Left kidney (tissue), 8 donors: Measurements from ENCODE around the gene PTPRF. TPM values are rescaled to one million over a fixed set of nuclear protein-coding genes. Genes with fewer than 3 reads are reported as not detected.
"Not testable (repeated sequence)": the region's sequence is repeated elsewhere in the genome, so short reads cannot be mapped to it uniquely, and the experiment has no call there.

ENCODE experiments used
- DNase-seq: peaks from one replicate; pipeline ENCODE4 v3.0.0-alpha.2; 2013
- long read RNA-seq, 8 donors: transcript quantifications; one replicate each; lab custom pipeline, GENCODE V29; 2026
- polyA plus RNA-seq: library from polyadenylated mRNA; unstranded; fragments of 120-200 nt; gene quantifications from one replicate; pipeline ENCODE4 v1.2.1, GENCODE V29; 2013; ENCODE audit not compliant: insufficient read length

Gene PTPRF
- 240 TPM for polyA plus RNA-seq
- long read RNA-seq, donor 1, full-length matches to known transcripts = 2 of 131 reads
- long read RNA-seq, donor 1, partial matches to known transcripts = 129 of 131 reads
- long read RNA-seq, donor 1, other reads (novel, unspliced or antisense) = 0 of 131 reads
- long read RNA-seq, donor 2, partial matches to known transcripts = 47 of 47 reads
- long read RNA-seq, donor 2, other reads (novel, unspliced or antisense) = 0 of 47 reads
- long read RNA-seq, donor 3, partial matches to known transcripts = 57 of 57 reads
- long read RNA-seq, donor 3, other reads (novel, unspliced or antisense) = 0 of 57 reads
- long read RNA-seq, donor 4 = 0 reads
- long read RNA-seq, donor 5, full-length matches to known transcripts = 1 of 21 reads
- long read RNA-seq, donor 5, partial matches to known transcripts = 20 of 21 reads
- long read RNA-seq, donor 5, other reads (novel, unspliced or antisense) = 0 of 21 reads
- long read RNA-seq, donor 6, full-length matches to known transcripts = 1 of 74 reads
- long read RNA-seq, donor 6, partial matches to known transcripts = 73 of 74 reads
- long read RNA-seq, donor 6, other reads (novel, unspliced or antisense) = 0 of 74 reads
- long read RNA-seq, donor 7, full-length matches to known transcripts = 2 of 224 reads
- long read RNA-seq, donor 7, partial matches to known transcripts = 222 of 224 reads
- long read RNA-seq, donor 7, other reads (novel, unspliced or antisense) = 0 of 224 reads
- long read RNA-seq, donor 8, full-length matches to known transcripts = 1 of 73 reads
- long read RNA-seq, donor 8, partial matches to known transcripts = 72 of 73 reads
- long read RNA-seq, donor 8, other reads (novel, unspliced or antisense) = 0 of 73 reads

DNA sequence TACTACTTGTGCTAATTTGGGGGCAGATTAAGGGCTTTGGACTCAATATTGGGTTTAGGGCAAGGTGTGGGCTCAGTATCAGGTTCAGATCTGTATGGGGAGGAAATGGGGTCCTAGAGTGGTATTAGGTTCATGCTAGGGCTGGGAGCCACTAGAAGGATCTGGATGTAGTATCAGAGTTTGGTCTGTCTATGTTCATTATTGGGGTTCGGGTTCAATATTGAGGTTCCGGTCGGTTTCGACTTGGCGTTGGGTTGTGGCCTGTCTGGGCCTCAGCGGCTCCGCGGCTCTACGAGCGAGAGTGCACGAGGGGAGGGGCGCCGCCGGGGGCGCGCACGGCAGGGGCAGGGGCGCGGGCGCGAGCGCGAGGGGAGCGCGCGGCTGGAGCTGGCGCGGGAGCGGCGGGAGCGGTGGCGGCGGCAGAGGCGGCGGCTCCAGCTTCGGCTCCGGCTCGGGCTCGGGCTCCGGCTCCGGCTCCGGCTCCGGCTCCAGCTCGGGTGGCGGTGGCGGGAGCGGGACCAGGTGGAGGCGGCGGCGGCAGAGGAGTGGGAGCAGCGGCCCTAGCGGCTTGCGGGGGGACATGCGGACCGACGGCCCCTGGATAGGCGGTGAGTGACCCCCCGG lies at the start of gene PTPRF:
TSS of gene PTPRF (plus strand) at position 401 of the 624 bp plus-strand sequence. CDS start 14,193 bp downstream, outside the sequence.
- DNase-seq = peak; percentile 59

GRCh38 chr1:43481491-43481890 lies 49.2 kb upstream of the PTPRF start:
- peak; percentile 41 for DNase-seq

GRCh38 chr1:43482215-43482614 lies 48.5 kb upstream of the PTPRF start:
- DNase-seq = no peak

DNA sequence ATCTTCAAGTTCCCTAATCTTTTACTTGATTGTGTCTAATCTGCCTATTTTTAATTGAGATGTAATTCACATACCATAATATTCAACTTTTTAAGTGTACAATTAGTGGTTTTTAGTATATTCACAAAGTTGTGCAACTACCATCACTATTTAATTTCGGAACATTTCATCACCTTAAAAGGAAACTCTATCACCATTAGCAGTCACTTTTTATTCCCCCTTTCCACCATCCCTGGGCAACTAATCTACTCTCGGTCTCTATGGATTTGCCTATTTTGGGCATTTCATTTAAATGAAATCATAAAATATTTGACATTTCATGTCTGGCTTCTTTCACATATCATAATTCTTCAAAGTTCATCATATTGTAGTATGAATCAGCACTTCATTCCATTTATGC lies 46.3 kb upstream of the PTPRF start:
- no peak for DNase-seq

GRCh38 chr1:43488165-43488564 lies 42.5 kb upstream of the PTPRF start:
- no peak for DNase-seq

DNA sequence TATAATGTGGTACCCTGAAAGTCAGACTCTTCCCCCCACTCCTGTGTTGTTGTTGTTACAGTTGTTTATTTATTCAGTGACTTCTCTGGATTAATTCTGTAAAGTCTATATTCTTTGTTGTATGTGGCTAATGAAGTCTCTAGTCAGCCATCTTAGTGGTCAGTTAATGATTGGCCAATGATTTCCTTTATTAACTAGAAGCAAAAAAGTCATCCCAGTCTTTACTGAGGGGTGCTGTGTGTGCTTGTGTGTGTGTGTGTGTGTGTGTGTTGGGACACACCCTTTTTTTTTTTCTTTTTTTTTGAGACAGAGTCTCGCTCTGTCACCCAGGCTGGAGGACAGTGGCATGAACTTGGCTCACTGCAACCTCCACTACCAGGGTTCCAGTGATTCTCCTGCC lies 39.6 kb upstream of the PTPRF start:
- DNase-seq = no peak

- DNase-seq = no peak
Measured at GRCh38 chr1:43492826-43493225, 37.9 kb upstream of the PTPRF start.

- DNase-seq = no peak
Measured at GRCh38 chr1:43493661-43494450, 36.8 kb upstream of the PTPRF start.

- DNase-seq = no peak
Measured at GRCh38 chr1:43495204-43495603, 35.5 kb upstream of the PTPRF start.

DNA sequence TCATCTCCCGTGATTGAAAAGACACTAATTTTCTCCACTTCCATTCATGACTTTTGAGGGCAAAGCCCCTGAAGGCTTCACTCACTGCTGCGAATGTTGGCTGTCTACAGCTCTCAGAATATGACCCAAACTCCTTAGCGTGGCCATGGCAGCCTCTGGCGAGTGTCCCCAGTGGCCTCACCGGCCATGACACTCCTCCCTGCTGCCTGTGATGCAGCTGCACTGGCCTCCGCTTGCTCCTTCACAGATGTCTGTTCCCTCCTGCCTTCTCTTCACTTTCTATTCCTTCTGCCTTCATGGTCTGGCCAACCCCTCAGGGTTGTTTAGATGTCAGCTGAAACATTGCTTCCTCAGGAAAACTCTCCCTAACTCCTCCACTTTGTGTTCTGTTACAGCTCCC lies 30.8 kb upstream of the PTPRF start:
- DNase-seq = no peak

GRCh38 chr1:43501806-43502205 lies 28.9 kb upstream of the PTPRF start:
- not testable (repeated sequence) for DNase-seq

DNA sequence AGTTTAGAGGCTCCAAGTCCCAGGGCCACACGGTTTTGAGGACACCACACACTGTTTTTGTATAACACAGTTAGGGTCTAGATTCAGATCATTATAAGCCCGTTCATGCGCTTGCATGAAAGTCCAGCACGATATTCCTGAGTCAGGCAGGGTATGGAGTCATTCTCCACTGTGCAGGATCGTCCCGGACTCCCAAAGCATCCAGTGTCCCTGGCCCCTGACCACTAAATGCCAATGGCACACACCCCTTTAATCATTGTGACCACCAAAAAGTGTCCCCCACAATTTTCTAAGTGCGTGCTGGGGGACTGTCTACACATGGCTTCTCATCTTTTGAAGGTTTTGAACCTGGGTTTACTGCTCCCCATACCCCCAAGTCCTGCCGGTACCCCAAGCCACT lies 27.1 kb upstream of the PTPRF start:
- no peak for DNase-seq

DNA sequence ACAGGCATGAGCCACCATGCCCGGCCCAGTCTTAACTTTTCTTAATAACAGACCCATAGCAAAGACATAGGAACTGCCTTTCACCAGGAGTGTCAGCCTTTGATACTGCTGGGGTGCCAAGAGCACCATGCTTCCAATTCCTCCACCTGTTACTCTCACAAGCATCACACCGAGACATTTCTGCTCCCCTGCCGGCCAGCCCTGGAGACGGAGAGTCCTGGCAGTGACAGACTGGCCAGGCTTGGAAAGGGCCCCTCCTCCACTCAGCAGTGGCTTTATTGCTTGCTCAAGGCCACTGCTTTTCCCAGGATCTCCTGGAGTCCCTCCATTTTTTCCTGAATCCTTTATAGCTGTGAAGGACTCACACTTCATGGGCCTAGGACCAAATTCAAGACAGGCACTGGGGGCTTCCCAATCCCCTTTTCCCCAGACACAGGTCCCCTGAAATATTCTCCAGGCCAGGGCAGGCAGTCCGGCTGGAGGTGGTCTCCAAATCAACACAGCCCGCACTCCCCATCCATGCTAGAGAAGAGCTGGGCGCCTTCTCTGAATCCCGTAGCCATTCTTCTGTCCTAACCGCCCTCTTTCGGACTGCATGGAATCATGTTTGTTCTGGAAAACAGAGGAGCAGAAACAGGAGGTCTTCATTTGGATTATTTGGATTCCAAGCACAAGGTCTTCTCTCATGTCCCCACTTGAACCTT lies 25.5 kb upstream of the PTPRF start:
- no peak for DNase-seq

DNA sequence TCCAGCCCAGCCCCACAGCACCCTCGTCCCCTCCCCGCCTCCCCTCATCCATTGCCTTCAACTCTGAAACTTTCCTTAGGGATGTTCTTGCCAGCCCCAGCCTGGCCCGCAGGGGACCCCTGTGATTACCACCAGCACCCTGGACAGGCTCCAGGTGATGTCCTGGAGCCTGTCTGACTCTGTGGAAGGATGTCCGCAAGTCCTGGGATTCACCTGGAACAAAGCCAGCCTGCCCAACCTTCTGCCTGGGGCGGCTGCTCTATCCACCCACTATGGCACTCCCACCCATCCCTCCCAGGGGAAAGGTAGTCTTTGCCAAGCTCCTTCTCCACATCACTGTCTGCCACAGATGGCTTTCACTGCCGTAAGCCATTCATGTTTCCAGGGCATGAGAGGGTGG lies 24.4 kb upstream of the PTPRF start:
- no peak for DNase-seq

- DNase-seq = no peak
Measured at GRCh38 chr1:43507296-43508295, 23.1 kb upstream of the PTPRF start.

DNA sequence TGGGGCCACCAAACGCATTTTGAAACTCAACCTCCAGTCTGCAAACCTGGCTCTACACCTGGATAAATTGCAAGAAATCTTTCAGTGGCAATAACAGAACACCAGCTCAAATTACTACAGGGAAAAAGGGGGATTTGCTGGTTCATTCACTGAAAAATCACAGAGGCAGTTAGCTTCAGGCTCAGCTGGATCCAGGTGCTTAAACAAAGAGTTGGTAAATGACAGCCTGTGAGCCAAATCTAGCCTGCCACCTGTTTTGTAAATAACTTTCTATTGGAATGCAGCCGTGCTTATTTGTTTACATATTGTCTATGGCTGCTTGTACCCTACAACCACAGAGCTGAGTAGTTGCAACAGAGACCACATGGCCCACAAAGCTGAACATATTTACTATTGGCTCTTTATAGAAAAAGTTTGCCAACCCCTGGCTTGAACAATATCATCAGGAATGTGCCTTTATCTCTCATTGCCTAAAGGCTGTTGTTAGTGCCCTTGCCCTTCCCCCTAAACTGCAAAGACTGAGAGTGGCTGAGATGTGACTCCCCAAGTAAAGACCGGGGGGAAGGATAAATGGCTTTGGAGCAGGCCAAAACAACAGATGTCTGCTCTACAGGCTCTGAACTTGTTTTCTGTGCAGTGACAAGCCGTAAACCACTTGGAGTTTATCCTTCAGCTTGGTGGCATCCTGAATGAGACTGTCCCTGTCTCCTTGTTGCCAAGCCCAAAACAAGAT lies 21.5 kb upstream of the PTPRF start:
- no peak for DNase-seq

DNA sequence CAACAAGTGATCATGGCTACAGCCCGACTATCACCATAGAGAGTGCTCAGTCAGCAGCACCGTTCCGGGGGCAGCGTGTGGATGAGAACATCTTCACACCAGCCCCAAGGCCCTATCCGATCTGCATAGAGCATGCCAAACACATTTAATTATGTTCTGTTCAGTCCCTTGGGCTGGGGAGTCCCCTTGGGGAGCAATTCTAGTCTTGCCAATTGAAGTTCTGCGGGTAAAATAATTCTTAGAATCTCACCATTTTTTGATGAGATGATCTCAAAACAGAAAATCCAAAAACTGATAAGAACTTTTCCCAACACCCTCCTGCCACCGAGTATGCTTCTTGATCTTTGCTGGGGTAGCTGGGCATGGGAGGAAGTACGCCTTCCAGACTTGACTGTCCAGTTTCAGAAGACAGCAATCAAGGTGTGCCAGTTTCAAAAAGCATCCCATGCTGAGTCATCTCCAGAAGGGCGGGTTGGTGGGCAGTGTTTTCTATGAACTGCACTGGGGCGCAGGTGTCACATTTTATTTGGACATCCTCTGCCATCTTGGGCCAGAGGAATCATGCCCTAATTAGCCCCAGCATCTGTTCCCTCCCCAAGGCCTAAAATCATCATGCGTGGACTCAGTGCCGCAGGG lies 20.8 kb upstream of the PTPRF start:
- no peak for DNase-seq

DNA sequence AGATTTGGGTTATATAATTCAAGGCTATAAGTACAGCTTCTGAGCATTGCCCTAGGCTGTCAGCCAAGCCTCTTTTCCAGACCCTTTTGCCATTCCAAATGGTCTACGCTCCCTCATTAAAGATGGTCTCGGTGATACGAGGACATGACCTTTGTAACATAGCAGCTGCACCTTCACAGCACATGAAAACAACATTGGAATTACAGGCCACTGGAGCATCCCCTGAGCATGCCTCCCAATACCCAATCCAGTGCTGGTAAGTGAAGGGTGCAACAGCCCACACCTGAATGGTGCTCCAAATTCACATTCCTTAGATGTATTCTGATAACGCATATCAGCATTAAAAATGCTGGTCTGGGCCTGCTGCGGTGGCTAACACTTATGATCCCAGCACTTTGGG lies 20.1 kb upstream of the PTPRF start:
- no peak for DNase-seq

DNA sequence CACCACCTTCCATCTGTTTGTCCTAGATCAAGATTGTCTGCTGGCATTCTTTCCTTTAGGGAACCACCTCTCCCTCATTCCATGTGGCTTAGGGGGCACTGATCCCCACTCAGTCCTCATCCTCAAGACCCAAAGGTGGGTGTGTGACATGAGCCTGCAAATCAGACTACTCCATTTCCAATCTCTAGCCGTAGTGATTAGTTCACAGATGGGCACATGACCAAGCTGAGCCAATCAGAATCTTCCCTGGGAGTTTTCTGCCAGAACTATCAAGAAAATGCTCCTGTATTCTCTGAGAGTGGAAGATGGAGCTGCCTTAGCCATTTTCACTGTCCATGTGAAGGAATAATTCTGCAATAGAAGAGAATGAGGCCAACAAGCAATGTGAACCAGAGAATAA lies 19.3 kb upstream of the PTPRF start:
- no peak for DNase-seq
